Anterior cingulate cortex (tissue), 58 donors: ENCODE measurements around the gene RCE1.

Experiments
- DNase-seq, 58 donors: peaks; one replicate each; lab custom pipeline; 2025; lab: John Stamatoyannopoulos, UW

The RCE1 gene

GRCh38 chr11:66844496-66845142, 1.4 kb downstream of the RCE1 start:
- no peak for DNase-seq

DNA sequence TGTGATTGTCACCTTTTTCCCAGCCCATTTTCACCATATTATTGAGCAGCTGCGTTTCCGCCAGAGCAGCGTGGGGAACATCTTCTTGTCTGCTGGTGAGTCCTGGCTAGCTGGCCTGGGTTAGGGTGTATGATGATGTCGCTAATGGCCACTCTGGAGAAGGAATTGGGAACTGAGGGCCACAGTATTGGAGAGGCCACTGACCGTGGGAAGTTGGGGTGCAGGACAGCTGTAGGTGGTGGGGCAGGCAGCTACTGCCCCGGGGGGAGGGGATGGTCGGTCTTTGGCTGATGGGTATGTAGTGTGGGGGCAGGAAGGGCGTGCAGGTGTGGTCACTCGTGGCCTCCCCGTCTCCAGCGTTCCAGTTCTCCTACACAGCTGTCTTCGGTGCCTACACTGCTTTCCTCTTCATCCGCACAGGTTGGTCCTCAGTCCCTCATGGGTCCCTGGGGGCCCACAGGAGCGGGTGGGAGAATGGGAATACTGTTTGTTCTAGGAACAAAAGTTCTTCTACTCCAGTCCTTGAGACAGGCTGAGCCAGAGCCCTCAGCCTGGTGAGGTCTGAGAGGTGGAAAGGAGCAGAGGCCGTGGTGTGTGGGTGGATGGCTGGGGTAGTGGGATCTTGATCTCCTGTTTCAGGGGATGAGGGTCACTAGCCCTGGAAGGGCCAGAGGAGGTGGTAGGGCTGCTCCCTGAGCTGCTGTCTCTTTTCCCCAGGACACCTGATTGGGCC, 2.1 kb downstream of the RCE1 start:
- no peak for DNase-seq

DNA sequence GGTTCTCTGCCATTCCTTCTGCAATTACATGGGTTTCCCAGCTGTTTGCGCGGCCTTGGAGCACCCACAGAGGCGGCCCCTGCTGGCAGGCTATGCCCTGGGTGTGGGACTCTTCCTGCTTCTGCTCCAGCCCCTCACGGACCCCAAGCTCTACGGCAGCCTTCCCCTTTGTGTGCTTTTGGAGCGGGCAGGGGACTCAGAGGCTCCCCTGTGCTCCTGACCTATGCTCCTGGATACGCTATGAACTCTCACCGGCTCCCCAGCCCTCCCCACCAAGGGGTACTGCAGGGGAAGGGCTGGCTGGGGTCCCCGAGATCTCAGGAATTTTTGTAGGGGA, 2.6 kb downstream of the RCE1 start:
- no peak for DNase-seq

- DNase-seq, result no peak
Measured at GRCh38 chr11:66846671-66847091, 3.4 kb downstream of the RCE1 start.

- no peak for DNase-seq
Measured at GRCh38 chr11:66847461-66848232, 4.4 kb downstream of the RCE1 start.

GRCh38 chr11:66848671-66849500, 5.6 kb downstream of the RCE1 start:
- DNase-seq, result no peak

- DNase-seq, result no peak
Measured at GRCh38 chr11:66849501-66850234, 6.4 kb downstream of the RCE1 start.

DNA sequence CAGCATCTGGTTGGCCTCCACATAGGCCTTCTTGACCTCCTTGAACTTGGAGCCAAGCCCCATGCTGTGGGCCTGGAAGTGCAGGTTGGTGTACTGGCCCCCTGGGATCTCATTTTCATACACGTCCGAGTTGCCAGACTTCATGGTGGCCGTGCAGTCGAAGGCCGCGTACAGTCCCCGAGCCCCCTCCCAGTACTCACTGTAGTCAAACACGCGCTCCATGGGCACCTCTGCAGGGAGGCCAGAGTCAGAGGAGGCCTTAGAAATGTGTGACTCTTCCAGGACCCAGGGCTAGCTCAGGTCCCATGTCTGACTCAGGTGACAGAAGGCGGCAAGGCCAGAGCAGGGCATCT, 7.0 kb downstream of the RCE1 start:
- DNase-seq, result no peak

DNA sequence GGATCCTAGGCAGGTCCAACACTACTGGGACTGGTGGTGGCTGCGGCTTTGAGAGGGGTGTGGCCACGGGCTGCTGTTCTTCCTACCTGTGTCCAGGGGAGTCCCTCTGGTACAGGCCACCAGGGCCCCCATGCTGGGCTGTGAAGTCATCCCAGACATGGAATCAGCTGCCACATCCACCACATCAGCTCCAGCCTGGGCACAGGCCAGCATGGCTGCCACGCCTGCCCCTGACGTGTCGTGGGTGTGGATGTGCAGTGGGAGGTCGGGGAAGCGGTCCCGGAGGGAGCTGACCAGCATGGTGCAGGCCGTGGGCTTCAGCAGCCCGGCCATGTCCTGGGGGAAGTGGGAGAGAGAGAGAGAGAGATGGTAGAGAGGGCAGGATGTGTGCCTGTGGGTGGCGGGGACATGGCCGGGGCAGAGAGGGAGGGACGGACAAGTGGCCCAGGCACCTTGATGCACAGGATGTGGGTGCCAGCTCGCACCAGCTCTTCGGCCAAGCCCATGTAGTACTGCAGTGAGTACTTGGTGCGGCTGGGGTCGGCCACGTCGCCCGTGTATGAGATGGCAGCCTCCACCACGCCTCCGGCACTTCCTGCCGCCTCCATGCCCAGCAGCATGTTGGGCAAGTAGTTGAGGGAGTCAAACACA, 7.5 kb downstream of the RCE1 start:
- DNase-seq, result no peak

DNA sequence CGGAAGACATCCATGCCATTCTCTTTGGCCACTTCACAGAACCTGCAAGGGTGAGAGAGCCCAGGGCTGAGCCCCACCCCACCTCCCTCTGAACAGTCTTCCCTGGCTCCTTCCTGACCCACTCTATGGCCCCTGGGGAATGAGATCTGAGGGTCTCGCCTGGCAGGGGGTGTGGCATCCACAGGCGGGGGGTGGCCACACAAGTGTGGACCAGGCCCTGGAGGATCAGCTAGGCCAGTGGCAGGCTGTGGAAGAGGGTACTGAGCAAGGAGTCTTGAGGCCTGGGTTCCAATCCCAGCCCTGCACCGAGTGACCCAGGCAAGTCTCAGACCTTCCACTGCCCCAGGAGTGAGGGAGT, 8.0 kb downstream of the RCE1 start:
- no peak for DNase-seq

GRCh38 chr11:66851698-66852465, 8.6 kb downstream of the RCE1 start:
- no peak for DNase-seq

- no peak for DNase-seq
Measured at GRCh38 chr11:66852466-66853241, 9.4 kb downstream of the RCE1 start.

DNA sequence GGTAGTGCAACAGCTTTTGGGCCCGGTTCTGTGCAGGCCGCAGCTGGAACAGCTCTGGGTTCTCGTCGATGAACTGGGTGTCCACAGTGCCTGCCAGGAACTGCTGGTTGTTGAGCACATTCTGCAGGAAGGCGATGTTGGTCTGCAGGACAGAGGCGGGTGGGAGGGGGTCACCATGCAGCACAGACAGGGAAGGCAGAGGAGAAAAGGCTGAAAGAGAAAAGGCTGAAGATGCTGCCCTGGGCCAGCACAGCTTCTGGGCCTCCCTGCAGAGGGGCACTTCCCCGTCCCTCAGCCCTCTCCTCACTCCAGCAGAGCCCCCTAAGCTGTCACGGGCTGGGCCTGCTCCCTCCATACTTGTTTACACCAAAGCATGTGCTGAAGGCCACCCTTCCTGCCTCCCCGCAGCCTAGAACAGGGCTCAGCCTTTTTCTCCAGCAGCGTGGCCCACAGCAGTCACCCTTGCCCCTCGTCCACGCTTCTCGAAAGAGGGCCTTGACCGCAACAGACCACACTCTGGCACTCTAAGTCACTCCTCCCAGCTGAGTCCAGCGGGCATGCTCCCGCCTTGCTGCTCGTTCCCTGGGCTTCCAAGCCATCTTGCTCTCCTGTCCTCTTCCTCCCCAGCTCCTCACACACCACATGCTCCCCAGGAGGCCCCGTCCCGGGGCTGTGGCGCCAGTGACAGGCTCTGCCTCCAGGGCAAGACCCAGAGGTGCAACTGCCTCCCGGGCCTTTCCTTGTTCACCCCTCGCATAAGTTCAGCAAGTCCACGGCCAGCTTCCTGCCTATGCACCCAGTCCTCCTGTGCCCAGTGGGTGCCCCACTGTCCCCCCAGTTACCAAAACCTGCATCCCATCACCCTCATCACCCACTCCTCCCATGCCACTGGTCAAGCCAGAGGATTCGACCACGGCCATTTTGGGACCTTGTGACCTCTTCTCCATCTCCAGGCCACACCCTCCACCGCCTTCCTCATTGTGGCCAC, 10.3 kb downstream of the RCE1 start:
- DNase-seq, result no peak

- no peak for DNase-seq
Measured at GRCh38 chr11:66854231-66854661, 11.0 kb downstream of the RCE1 start.

DNA sequence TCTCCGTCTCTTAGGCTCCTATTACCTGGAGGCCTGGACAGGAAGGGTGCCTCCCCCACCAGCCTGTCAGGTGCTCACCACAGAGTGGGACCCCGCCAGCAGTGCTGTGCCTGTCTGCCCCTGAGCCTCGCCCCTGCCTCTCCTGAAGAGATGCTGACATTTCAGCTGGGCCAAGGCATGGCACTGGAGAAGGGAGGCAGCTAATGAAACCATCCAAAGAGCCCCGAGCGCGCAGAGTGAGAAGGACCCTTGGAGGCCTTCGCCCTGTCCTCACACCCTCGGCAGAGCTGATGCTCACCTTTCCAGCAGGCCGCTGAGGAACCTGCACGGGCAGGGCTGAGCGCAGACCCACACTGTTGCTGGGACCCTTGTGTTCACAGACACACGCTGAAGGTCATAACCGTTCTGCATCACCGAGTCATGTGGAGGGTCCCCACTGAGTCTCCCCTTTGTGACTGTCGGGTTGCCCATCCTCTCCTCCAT, 11.5 kb downstream of the RCE1 start:
- no peak for DNase-seq
